LNCAP (cell line): ENCODE measurements around the gene NME9.
A peak's percentile ranks its signal among the peaks of the same experiment; 100 is the strongest.

Experiments
- TF ChIP-seq, protein P1 (sequence below): fragments of 450-650 bp; IDR thresholded peaks from 2 replicates; pipeline ENCODE4 v1.5.1; 2017; ENCODE audit warnings: mild to moderate bottlenecking

Gene NME9

DNA sequence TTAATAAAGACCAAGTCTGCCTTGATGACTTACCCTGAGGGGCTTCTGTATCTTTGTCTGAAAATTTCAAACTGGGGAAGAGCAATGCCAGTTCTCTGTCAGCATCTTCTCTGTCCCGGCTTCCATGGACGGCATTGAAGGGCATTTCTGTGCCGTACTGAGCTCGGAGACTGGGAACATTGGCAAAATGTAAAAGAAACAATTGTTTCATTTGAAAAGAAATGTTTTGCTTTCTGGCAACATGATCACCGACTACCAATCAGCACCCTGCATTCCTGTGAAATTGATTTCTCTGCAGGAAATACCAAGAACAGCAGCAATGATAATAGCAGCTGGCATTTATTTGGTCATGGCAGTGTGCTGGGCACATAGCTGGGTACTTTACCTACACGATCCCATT lies 26.2 kb downstream of the NME9 start:
- TF ChIP-seq, protein P1, sequence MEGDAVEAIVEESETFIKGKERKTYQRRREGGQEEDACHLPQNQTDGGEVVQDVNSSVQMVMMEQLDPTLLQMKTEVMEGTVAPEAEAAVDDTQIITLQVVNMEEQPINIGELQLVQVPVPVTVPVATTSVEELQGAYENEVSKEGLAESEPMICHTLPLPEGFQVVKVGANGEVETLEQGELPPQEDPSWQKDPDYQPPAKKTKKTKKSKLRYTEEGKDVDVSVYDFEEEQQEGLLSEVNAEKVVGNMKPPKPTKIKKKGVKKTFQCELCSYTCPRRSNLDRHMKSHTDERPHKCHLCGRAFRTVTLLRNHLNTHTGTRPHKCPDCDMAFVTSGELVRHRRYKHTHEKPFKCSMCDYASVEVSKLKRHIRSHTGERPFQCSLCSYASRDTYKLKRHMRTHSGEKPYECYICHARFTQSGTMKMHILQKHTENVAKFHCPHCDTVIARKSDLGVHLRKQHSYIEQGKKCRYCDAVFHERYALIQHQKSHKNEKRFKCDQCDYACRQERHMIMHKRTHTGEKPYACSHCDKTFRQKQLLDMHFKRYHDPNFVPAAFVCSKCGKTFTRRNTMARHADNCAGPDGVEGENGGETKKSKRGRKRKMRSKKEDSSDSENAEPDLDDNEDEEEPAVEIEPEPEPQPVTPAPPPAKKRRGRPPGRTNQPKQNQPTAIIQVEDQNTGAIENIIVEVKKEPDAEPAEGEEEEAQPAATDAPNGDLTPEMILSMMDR = no peak

DNA sequence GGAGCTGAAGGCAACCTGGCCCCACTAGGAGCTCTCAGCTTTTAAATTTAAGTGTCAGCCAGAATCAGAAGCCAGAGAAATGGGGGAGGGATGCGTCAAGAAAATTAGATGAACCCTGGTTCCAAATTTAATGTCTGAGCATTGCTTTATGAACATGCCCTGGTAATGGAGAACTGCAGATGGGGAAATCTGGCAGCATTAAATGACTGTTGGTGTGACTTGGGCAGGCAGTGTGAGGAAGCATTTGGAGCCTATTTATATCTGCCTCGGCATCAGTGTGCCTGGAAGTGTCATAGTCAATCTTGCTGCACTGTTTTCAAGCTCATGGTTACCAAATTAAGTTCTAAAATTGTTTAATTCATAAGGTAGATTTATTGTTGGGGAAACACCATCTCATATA lies 29.0 kb downstream of the NME9 start:
- TF ChIP-seq, protein P1 = no peak

DNA sequence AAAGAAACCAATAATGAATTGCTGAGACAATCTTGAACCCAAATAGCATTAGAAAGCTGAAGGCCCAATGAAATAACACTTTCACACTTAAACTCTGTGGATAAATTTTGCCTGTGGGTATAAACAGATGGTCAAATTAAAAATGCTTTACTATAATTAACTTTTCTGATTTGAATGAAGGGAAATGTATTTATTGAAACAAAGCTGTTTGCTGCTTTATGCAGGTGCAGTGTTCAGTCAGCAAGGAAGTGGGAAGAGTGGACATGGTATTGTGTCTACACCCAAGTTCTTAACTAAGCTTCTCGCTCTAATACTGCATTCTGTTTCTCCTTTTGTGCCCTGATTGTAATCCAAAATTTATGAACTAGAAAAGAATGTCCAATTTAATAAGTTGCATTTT lies 31.8 kb downstream of the NME9 start:
- TF ChIP-seq, protein P1 = no peak

DNA sequence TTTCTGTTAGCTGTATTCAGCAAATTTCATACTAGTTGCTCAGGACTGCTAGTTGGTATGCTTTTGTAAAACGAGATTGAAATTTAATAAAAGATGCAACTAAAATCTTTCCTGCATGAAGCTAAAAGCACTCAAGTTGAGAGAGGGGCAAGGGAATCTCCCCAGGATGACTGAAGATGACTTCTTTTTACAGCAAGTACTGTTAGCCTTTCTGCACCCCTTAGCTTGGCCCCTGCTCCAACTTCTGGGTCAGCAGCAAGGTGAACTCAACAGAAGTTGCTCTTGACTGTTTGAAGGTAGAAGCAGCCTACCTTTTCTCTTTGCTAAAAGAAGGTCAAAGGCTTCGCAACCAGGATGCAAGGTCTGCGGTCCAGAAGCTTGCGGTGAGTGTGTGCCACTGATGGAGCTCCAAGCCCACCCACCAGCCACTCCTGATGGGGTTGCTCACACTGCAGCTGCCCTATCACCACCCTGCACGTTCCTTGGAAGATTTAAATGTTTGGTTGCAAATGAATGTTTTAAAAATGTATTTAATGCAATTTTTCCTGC lies 32.5 kb downstream of the NME9 start:
- TF ChIP-seq, protein P1 = no peak

DNA sequence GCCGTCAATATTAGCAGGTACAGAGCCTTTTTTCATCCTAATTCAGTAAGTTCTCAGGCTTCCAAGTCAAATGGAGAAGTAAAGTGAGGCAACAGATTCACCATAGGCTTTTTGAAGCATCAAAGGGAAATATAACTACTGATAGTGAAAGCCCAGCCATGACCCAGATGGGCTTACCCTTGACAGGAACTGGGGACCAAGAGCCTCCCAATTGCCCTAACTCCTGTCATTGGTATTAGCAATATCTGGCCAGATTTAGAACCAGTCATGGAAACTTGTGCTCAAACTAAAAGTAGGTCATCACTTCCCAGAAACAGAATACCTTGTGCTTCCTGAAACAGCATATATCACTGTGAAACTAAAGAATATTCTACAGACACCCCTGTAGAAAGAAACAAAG lies 33.0 kb downstream of the NME9 start:
- TF ChIP-seq, protein P1 = no peak

DNA sequence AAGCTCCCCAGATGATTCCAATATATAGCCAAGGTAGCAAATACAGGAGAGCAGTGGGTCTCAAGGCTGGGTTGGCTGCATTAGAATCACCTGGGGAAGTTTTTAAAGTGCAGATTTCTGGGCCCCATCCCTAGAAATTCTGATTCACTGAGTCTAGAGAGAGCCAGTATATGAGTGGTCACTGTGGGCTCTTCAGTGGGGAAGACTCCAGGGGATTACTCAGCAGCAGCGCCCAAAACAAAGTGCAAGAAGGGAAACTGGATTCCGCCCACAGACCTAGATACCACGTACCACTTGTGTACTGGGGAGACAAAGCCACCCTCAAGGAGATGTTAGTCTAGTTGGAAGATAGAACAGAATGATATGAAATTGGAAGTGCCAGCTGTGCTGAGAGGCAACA lies 40.0 kb downstream of the NME9 start:
- TF ChIP-seq, protein P1 = no peak

DNA sequence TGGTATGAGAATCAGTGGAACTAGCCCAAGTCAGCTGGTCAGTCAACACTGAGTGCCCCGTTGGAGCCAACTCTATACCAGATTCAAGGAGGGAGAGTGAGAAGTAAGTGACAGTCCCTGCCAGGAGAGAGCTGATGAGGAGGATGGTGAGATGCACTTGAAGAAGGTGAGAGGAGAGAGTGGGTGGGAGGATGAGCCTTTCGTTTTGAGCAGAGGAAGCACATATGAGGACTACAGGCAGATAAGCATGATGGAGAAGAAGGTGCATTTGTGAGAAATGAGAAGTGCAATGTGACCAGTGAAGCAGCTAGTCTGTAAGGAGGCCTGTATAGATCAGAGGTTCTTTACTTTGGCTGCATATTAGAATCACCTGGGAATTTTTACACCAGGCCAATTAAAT lies 40.4 kb downstream of the NME9 start:
- TF ChIP-seq, protein P1 = no peak

DNA sequence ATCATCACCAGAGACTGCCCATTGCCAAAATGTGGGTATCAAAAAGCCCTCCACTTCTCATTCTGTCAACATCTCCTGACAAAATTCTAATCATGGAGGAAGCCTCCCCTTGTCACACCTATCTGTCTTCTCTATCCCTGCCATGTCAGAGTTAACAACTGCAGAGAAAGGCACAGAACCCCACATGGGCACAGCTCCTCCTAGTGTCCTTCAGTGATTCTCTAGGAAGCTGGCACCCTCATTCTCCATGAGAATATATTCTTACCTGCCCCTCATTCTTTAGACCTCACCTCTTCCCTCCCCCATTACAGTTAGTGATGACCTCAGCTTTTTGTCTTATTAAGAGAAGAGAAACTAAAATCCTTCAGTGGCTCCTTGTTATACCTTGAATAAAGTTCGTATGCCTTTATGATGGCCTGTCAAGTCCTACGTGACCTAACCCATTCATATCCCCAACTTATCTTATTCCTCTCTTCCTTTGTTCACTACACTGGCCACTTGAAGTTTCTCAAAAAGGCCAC lies 44.6 kb downstream of the NME9 start:
- TF ChIP-seq, protein P1 = 0 out of 2 replicates have a peak, but pooled peaks have one; percentile 12
